ENCODE data around the gene AJUBA.
A peak's percentile ranks its signal among the peaks of the same experiment; 100 is the strongest.

The AJUBA gene

GRCh38 chr14:22935156-22935555 is 47.2 kb downstream of the AJUBA start:
- DNase-seq (ENCODE audit: low spot score), result no peak

- no peak for DNase-seq (ENCODE audit: low spot score)
Observed at GRCh38 chr14:22932146-22932545, 50.2 kb downstream of the AJUBA start.

- no peak for DNase-seq (ENCODE audit: low spot score)
Observed at GRCh38 chr14:22929961-22930364, 52.4 kb downstream of the AJUBA start.

GRCh38 chr14:22929104-22929960 is 53.0 kb downstream of the AJUBA start, which contains the start of gene PRMT5:
PRMT5 (minus strand) TSS chr14:22929376; CDS start chr14:22929361, 15 bp downstream.
- DNase-seq (ENCODE audit: low spot score), result peak; percentile 99

GRCh38 chr14:22928237-22929103 is 53.9 kb downstream of the AJUBA start:
- peak; percentile 19 for DNase-seq (ENCODE audit: low spot score)

GRCh38 chr14:22926316-22926715 is 56.0 kb downstream of the AJUBA start:
- DNase-seq (ENCODE audit: low spot score), result no peak

GRCh38 chr14:22925513-22925912 is 56.8 kb downstream of the AJUBA start:
- DNase-seq (ENCODE audit: low spot score), result no peak

GRCh38 chr14:22923746-22924145 is 58.6 kb downstream of the AJUBA start:
- DNase-seq (ENCODE audit: low spot score), result no peak

- no peak for DNase-seq (ENCODE audit: low spot score)
Observed at GRCh38 chr14:22922294-22922693, 60.1 kb downstream of the AJUBA start.
